ENCODE results near the gene POC1A. TPM values are rescaled to one million over a fixed set of nuclear protein-coding genes. Genes with fewer than 3 reads are reported as not detected.

Gene POC1A
- polyA plus RNA-seq, 1 of the 3 experiments (the other 2 are of a cell fraction): 11.7 TPM

DNA sequence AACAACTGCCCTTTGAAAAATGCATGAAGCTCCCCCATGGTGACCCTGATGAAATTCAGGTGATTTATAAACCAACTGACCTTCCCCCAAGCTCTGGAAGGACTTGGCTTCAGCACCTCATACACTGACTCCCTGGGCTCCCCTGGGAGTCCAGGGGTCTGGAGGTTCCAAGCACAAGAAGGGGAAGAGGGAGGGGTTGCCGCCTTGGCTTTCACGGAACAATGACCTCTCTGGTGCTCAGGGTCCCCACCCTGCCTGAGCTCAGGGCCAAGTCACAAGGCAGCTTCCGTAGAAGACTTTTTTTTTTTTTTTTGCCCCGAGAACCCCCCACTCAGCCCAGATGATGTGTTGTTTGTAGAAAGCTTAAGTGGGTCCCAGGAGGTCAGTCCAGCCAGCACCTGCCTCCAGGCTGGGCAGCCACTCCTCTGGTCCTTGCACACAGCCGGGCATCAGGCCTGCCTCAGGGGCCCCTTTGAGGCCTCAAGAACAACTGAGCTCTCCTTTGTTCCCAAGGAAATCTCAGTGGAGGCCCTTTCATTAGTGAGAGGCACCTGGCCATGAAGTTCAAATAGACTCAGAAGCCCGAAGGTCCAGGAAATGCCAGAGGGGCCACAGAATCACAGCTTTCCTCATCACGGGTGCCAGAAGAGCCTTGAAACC, 29.7 kb upstream of the POC1A start:
- Histone ChIP-seq H3K9me2 (no peaks in the 10 kb centered on the region), H3K4me2 (no peak overlapping the region), H3K36me3 (replicated peaks in 1 of 2; ENCODE audit: control insufficient read depth in 1 of 2, insufficient read depth in 2 of 2, low read length in 1 of 2) (no peaks in the 10 kb centered on the region), H4K20me1 (ENCODE audit: insufficient read depth) (no peaks in the 10 kb centered on the region), H3K27me3 (ENCODE audit: insufficient read depth) (no peaks in the 10 kb centered on the region), H3K9ac (no peak overlapping the region), H3K27ac (ENCODE audit: low read depth in 2 of 2, low read length in 1 of 2) (no peak overlapping the region), H3K9me3 (no peaks in the 10 kb centered on the region), H3K79me2 (ENCODE audit: insufficient read depth) (no peaks in the 10 kb centered on the region), H3F3A (replicated peaks; ENCODE audit: insufficient read depth) (no peaks in the 10 kb centered on the region), H2AFZ (ENCODE audit: low read depth) (no peak overlapping the region), H3K4me1 (ENCODE audit: control insufficient read depth in 1 of 2, insufficient read depth in 2 of 2, low read depth in 1 of 2, low read length in 1 of 2) (peaks cover 0 to 2% of the 10 kb centered on the region in 2 experiments; a peak in 1 of 4 replicates), H3K4me3 (ENCODE audit: low read depth in 2 of 2, low read length in 1 of 2) (no peak overlapping the region)
- CTCF ChIA-PET: interaction anchor here (1.1 to 1.4 kb wide), 4 partner anchors 9 to 41 kb away, joined by 3 to 4 read pairs (median 3); no protein-coding TSS in a partner anchor
- 77% methylated on average over 7 of the region's 7 CpGs for WGBS (ENCODE audit: low lambda C conversion rate)
- no peak for DNase-seq
- TF ChIP-seq GABPA (IDR thresholded peaks at IDR 0.05; ENCODE audit: low read depth) (no peak), RAD21 (IDR thresholded peaks at IDR 0.05; ENCODE audit: low read length) (no peak), MXI1 (IDR thresholded peaks at IDR 0.05; ENCODE audit: low read depth, low read length) (no peak), EP300 (IDR thresholded peaks at IDR 0.05; ENCODE audit: borderline replicate concordance in 1 of 2, low read depth in 1 of 2, low read length in 1 of 2) (no peak), EZH2phosphoT487 (IDR thresholded peaks at IDR 0.05; ENCODE audit: borderline replicate concordance, low read depth) (no peak)
- TF ChIP-seq, protein P1, sequence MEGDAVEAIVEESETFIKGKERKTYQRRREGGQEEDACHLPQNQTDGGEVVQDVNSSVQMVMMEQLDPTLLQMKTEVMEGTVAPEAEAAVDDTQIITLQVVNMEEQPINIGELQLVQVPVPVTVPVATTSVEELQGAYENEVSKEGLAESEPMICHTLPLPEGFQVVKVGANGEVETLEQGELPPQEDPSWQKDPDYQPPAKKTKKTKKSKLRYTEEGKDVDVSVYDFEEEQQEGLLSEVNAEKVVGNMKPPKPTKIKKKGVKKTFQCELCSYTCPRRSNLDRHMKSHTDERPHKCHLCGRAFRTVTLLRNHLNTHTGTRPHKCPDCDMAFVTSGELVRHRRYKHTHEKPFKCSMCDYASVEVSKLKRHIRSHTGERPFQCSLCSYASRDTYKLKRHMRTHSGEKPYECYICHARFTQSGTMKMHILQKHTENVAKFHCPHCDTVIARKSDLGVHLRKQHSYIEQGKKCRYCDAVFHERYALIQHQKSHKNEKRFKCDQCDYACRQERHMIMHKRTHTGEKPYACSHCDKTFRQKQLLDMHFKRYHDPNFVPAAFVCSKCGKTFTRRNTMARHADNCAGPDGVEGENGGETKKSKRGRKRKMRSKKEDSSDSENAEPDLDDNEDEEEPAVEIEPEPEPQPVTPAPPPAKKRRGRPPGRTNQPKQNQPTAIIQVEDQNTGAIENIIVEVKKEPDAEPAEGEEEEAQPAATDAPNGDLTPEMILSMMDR (IDR thresholded peaks at IDR 0.05): no peak
- TF ChIP-seq, protein P2, sequence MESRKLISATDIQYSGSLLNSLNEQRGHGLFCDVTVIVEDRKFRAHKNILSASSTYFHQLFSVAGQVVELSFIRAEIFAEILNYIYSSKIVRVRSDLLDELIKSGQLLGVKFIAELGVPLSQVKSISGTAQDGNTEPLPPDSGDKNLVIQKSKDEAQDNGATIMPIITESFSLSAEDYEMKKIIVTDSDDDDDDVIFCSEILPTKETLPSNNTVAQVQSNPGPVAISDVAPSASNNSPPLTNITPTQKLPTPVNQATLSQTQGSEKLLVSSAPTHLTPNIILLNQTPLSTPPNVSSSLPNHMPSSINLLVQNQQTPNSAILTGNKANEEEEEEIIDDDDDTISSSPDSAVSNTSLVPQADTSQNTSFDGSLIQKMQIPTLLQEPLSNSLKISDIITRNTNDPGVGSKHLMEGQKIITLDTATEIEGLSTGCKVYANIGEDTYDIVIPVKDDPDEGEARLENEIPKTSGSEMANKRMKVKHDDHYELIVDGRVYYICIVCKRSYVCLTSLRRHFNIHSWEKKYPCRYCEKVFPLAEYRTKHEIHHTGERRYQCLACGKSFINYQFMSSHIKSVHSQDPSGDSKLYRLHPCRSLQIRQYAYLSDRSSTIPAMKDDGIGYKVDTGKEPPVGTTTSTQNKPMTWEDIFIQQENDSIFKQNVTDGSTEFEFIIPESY (IDR thresholded peaks at IDR 0.05; ENCODE audit: borderline replicate concordance, low read depth): no peak
- TF ChIP-seq, protein P3, sequence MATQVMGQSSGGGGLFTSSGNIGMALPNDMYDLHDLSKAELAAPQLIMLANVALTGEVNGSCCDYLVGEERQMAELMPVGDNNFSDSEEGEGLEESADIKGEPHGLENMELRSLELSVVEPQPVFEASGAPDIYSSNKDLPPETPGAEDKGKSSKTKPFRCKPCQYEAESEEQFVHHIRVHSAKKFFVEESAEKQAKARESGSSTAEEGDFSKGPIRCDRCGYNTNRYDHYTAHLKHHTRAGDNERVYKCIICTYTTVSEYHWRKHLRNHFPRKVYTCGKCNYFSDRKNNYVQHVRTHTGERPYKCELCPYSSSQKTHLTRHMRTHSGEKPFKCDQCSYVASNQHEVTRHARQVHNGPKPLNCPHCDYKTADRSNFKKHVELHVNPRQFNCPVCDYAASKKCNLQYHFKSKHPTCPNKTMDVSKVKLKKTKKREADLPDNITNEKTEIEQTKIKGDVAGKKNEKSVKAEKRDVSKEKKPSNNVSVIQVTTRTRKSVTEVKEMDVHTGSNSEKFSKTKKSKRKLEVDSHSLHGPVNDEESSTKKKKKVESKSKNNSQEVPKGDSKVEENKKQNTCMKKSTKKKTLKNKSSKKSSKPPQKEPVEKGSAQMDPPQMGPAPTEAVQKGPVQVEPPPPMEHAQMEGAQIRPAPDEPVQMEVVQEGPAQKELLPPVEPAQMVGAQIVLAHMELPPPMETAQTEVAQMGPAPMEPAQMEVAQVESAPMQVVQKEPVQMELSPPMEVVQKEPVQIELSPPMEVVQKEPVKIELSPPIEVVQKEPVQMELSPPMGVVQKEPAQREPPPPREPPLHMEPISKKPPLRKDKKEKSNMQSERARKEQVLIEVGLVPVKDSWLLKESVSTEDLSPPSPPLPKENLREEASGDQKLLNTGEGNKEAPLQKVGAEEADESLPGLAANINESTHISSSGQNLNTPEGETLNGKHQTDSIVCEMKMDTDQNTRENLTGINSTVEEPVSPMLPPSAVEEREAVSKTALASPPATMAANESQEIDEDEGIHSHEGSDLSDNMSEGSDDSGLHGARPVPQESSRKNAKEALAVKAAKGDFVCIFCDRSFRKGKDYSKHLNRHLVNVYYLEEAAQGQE (IDR thresholded peaks at IDR 0.05; ENCODE audit: low read depth, low read length): no peak
- POLR2A ChIA-PET: no interaction called here
